ENCODE data around the gene OR6S1.

Gene OR6S1, protein sequence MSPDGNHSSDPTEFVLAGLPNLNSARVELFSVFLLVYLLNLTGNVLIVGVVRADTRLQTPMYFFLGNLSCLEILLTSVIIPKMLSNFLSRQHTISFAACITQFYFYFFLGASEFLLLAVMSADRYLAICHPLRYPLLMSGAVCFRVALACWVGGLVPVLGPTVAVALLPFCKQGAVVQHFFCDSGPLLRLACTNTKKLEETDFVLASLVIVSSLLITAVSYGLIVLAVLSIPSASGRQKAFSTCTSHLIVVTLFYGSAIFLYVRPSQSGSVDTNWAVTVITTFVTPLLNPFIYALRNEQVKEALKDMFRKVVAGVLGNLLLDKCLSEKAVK

DNA sequence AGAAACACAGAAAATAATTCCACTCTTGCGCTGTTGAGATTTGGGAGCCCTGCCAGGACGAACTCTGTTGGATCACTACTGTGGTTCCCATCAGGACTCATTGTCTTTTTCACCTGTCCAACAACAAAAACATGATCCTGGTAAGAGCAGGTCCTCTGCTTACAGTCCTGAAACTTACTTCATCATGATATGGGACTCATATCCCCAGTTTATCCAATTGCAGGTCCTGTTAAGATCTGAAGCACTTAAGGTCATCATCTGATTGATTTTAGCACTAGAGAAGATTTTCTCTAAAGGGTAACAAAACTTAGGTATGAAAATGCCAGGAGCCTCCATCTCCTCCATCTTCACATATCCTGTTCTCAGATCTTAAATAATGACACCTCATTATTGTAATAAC is at the start of gene OR6S1:
Gene OR6S1, minus strand, starts transcription at position 101 of the 400 bp plus-strand sequence. Its CDS starts 0 bp downstream, at position 101.
- no peak for DNase-seq

DNA sequence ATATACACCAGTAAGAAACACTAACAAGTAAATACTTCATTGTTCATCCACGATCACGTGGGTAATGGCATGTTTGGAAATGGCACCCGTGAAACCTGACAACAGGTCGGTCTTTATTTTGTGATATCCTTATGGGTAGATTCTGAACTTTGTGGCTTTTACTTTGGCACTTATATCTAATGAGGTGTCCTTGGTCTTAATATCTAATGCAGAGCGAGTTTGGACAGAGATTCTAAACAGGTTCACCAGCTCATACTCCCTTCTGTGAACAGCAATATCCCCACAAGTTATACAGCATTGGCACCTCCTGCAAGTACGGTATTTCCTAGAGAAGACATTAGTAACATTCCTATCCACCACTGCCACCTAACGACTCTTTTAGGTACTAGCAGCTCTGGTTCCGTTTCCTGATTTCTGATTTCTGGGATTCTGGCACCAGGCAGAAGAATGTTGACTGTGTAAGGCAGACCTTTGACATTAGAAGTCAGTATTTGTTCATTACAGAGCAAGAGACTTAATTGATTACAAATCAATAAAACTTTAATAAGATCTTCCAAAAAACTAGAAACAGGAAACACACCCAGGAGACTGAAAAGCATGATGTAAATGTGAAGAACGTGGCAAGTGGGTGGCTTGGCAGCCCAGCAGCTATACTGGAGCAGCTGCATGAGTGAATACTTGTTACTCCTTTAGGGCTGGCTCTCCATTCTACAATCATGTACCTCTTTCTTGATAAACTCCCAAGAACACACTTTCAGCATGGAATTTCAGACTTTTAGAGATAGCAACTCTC is 49.6 kb upstream of the OR6S1 start:
- DNase-seq = peak in 1 of 2 donors; percentile 76

DNA sequence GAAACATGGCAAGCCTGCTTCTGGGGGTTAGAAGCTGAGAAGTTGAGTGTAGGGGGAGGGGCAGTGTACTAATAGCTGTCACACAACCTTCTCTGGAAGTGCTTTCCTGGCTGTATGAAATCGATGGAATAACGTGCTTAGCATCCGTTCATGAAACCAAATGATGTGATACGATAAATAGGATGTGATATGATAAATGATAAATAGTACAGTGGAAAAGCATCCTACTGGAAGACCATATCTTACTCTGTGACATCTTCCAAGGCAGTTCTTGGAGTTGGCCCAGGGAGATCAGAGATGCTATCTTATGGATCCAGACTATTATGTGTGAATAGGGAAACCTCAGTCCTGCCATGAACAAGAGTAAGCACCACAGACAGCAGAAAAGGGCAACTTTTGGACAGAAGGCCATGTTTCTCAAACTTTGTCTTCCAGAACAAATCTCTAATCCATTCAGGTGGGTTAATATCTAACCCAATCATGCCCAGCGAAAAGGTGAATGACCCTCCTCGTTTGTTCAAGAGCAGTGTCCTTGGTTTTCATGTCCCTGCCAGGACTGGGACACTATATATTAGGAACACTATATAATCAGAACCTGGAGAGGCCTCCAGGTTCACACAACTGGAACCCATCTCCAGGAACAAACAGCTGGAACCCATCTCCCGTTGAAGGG is 46.8 kb upstream of the OR6S1 start, which contains the start of gene ANG:
Gene ANG, plus strand, starts transcription at position 598 of the 673 bp plus-strand sequence. CDS start 4,801 bp downstream, outside the sequence.
- no peak for DNase-seq

DNA sequence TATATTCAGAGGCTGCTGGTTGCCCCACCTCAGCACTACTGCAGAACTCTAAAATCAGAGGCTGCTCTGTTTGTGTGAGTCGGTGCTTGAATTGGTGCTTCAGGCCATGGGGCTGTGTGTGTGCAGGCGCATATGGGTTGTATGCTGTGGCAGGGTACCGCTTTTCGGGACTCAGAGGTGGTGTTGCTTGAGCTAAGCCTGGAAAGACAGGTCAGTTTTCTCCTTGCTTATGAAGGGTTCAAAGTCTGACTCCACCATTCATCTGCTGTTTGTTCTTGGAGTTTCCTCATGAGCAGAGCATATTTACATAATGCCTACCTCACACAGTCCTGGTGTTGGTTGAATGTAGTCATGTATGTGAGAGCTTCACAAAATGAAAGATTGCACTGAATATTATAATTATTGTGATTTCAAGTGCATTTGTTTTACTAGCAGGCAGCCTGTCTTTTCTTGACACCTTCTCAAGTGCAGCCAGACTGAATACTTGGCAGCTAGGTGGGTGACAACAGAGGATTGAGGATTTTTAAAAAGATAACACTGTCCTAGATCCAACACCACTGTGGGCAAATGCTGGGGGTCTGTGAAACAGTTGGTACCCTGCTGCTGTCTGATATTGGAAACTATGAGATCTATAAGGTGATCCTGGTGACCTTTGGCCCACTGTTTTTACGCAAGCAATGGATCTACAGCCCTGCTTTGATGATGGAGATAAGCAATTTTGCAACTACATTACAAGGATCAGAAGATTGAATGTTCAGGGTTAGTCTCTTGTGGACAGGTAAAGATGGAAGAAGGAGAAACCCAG is 46.1 kb upstream of the OR6S1 start:
- no peak for DNase-seq

DNA sequence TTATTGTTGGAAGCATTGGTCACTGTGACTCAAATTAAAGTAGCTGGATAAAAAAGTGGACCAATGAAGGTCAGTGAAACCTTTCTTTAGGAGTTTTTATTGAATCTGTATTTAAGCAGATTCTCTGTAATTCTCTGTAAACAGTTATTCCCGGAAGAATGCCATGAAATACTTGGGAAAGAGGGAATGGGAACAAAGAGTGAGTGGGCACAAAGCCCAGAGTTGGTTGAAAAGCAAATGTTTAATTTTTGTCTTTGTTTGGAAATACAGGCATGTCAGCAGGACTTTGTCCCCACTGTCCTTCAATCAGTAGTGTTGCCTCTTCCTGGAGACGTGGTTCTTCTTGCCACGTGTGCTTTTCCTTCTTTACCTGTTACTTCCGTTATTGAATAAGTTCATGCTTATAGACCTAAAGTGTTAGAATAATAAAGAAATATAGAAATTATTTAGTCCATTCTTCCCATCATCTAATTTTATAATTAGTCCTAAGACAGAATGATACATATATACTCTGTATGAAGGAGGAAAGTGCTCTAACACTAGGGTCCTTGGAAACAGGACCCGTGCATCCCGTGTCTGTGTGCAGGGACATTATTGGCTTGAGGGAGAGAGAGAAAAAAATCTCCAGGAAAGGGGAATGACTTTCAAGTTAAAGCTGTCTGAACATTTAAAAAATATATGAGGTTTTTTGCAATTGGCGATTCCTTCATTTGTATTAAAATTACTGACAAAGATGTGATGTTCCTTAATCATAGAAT is 45.1 kb upstream of the OR6S1 start:
- no peak for DNase-seq

DNA sequence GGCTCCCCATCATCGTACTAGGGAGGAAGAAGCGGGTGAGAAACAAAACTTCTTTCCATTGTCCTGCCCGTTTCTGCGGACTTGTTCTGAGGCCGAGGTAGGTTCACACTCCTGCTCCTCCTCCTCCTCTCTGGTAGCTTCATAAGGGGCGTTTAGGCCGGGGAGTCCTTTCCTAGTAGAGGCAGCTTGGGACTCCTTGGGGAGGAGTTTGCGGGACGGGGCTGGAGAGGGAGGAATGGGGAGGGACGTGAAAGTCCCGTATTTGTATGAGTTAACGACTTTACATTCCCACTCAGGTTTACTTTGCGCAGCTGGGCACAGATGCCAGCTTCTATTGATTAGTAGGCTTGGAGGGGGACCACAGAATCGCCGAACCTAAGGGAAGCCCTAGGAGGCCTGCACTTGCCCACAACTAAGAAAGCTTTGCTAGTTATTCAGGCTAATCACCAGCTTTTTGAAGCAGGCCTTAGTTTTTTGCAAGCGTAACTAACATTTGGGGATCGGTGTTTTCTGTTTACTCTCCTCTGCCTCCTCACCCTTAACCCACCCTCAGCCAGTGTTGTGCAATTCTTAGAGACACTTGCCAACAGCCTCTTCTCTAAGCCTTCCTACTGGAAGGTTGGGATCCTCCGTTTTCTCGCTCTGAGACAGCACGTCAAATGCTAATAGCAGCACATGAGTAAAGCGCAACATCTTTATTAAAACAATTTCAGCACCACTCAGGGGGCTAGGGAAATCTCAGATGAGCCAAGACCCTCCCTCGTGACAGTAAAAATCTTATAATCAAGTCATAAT is 43.4 kb upstream of the OR6S1 start:
- DNase-seq = no peak

DNA sequence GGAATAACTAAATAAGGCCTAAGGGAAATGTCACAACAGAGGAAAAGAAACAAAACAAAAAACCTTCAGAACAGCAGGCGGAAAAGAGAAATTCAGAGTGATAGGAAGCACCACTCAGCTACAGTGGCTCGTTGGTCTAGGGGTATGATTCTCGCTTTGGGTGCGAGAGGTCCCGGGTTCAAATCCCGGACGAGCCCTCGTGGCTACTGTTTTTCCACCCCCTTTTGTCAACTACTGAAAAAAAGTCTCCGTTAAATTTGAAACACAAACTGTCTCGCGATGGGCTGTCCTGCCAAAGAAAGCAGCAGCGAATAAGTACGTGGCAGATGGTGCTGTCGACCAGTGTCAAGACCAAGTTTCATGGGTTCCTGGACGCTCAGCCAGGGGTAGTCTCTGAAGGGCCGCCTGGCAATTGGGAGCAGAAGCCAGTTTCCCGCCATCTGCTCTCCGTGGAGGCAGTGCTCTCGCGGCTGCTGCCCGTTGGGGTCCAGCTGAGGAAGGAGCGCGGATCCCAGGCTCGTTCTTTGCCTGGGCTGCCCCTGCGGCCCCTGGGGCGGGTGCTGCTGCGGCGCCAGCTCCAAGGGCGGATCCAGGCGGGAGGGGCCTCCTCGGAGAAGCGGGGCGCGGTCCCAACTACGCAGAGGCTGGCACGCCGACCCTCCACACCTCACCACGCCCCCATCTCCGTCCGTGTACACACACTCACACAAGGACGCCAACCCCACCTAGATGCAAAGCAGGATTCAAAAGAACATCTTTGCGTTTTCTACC is 42.6 kb upstream of the OR6S1 start, which contains the start of gene RNASE4:
Gene RNASE4, plus strand, starts transcription at position 670 of the 771 bp plus-strand sequence. CDS start 14,812 bp downstream, outside the sequence.
- DNase-seq = peak; percentile 66 to 87

DNA sequence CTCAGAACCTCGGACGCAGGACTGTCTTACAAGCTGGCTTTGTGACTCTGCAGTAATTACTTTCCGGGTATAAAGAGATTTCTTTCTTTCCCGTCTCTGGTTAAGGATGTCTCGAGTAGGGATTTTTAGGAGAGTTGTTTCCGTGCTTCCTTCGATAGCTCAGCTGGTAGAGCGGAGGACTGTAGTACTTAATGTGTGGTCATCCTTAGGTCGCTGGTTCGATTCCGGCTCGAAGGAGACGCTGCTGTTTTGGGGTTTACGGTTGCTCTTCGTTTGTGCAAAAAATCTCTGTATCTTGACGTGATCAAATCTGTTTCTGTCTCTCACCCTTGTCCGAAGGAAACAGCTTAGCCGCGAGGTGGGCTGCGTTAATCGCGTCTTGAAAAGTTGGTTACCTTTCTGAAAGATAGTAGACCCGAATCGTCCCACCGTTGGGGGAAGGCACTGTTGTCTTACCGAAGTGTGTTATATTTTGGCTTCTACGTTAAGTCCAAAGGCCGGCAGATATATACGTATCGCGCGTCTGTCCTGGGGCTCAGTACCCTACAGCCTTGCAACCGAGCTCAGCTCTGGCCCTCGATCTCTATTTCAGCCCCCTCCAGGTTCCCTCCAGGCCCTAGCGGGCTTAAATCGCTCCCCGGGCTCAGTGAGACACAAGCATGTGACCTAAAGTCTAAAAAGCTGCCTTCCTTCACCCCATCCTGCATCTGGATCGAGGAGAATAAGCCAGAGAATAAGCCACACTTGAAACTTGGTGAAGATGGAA is 41.8 kb upstream of the OR6S1 start:
- peak; percentile 56 to 71 for DNase-seq

DNA sequence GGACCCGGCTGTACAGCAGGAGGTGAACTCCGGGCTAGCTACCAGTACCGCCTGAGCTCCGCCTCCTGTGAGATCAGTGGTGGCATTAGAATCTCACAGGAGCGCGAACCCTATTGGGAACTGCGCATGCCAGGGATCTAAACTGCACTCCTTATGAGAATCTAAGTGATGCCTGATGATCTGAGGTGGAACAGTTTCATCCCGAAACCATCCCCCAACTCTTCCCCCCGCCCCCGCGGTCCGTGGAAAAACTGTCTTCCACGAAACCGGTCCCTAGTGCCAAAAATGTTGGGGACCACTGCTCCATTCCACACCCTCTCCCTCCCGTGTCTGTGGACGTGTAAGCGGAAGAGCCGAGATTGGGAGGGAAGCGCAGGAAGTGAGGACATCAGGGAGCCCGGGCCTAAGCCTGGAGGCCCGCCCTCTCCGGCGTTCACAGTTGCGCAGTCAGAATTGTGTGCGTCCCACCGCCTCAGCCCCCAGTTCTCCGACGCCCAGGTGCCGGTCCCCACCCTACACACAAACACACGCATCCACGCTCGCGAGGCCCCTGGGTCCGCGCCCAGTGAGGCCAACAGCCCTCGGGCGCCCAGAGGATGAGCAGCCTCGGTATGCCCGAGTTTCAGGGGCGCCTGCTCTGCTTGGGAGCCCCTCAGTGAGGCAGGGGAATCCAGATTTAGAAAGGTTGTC is 41.1 kb upstream of the OR6S1 start:
- peak; percentile 48 to 77 for DNase-seq

DNA sequence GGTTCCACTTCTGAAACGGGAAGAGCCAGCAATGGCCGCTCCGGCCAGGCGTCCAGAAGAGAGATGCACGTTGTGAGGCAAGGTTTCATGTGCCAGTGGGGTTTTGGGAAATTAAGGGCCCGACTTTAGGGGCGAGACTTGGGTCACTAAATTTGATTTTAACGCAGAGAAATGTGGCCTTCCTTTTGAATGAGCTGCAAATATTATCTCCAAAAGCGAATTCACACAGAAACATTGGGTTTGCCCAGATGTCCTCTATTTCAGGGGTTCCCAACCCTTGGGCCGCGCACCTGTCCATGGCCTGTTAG is 40.6 kb upstream of the OR6S1 start:
- no peak for DNase-seq

DNA sequence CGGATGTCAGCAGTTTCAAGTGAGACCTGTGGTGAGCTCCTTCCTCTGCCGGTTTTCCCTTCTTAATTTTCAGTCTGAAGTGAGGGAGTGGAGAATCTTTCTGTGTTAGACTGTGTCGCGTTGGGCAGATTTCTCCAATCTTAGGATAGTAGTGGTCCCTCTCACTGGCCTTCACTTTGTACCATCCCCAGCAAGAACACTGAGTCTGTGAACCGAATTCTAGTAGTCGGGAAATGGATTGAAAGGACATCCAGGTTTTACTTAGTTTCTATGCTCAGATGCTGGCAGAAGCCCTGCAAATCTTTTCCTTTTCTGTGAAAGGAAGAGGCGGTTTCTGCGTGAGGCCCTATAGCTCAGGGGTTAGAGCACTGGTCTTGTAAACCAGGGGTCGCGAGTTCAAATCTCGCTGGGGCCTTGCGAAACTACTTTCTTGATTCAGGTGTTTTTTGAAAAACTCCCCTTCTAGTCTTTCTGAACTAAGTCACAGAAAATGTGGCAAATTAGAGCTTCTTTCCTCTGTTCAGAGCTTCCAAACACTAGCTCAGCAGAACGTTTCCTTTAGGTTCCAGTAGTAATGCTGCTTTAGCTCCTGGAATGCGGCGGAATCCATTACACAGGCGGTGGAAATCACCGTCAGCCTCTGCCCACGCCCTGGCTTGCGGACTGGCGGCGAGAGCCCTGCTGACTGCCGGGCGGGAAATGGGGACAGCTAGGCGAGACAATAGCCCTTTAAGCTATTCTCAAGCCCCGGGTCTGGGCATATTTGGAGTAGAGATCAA is 40.0 kb upstream of the OR6S1 start:
- DNase-seq = peak; percentile 49 to 73

DNA sequence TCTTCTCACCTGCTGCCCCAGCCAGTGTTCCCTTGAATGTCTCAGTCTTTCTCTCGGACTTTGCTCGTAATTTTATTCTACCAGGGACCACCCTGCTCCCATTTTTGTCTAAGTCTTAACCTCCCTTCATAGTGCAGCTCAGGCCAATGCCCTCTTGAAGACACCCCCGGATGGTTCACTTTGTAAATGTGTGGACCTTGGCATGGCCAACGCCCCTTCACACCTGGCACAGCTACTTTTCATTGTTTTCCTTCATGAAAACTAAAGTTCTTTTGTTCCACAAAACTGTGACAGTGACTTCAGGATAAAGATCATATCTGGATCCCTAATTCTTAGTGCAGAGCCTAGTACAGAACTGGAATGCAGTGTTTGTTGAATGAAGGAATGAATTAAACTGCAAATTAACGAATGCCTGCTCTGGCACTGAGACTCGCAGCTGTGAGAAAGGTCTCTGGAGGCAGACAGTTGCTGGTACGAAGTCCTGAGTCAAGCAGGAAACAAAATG is 39.4 kb upstream of the OR6S1 start:
- no peak for DNase-seq

DNA sequence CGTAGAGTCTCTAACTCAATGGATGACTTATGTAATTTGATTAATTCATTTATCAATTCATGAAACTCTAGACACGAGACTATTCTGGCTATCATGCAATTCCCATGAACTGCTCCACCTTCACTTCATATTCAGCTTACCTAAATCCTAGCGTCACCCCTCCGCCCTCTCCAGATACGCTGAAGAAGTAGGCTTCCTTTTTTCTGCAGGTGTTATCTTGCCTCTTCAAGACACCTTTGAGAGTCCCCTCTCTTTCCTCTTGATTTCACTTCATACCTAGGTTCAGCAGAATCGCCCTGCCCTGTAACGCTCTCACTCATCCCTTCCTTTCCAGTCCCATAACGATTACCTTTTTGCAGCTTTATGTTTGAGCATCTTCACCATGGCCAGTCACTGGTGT is 38.9 kb upstream of the OR6S1 start:
- no peak for DNase-seq

DNA sequence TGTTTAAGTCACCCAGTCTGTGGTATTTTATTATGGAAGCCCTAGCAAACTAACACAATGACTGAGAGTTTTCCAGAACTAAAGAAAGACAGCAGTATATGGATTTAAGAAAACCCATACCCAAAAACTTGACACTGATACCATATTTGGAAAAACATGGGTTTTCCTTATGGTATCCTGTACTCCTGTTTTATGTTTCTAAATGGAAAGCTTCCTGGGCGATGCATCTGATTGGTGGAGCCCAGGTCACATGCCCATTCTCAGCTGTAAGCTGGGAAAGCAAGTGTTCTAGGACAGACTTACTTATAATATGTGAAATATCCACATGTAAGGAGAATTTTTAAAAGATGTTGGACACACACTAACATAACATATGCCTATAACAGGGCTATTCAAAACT is 38.4 kb upstream of the OR6S1 start:
- no peak for DNase-seq

DNA sequence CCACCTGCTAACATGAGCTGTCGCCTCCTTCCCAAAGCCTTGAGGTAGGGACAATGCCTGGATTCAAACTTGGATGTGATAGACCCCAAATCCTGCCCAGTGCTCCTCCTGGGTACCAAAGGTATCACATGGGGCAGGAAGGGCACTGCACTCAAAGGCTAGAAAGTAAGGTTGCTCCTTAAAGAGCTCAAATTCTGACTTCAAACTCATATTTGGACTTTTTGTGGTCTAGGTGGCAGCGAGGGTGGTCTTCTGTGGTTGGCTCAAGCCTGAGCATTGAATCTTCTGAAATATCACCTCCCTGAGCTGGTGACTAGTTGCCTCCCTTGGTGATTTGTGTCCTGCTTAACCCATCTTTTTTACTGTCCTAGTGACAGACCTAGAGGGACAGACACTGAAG is 34.6 kb upstream of the OR6S1 start:
- no peak for DNase-seq

DNA sequence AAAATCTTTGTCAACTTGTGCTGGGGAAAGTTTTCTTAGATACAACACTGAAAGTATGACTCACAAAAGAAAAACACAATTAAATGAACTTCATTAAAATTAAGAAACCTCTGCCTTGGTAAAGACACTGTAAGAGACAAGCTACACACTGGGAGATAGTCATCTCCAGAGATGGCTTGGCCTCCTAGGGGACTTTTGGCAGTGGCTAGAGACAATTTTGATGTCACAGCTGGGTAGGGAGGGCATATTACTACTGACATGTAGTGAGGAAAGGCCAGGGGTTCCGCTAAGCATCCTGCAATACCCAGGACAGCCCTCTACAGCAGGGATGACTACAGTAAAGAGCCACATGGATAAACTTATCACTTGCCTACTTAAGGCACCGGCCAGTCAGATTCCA is 34.2 kb upstream of the OR6S1 start:
- DNase-seq = no peak

DNA sequence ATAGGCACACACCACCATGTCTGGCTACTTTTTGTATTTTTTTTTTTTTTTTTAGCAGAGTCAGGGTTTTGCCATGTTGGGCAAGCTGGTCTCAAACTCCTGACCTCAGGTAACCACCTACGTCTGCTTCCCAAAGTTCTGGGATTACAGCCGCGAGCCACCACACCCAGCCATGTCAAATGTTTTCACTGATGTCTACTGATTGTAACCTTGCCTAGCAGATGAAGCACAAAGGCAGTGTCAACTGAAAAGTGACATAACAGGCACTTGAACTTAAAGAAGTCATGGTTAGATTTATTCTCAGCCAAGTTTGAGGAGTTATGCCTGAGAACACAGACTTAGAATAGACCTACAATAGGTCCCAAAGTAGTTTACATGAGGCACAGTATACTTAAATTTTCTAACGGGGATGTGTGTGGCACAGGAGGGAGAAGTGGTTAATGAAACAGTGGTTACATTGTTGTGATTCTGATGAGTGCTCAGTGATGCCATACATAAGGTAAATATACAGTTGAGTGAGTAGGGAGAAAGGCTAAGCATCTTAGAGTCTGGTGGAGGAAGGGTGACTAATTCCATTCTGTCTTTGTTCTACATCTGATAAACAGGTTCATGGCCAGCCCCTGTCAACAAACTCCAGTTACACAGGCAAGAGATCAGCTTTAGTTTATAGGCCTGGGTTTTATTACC is 30.2 kb upstream of the OR6S1 start:
- no peak for DNase-seq

All from bone marrow (tissue), 2 donors.